ENCODE data around the gene WDR81.

GRCh38 chr17:1727258-1727789 is 2.8 kb downstream of the WDR81 start:
- TF ChIP-seq CTCF (IDR thresholded peaks at IDR 0.05; ENCODE audit: low read length) (no peak), EZH2 (IDR thresholded peaks at IDR 0.05; ENCODE audit: borderline replicate concordance, low read length) (no peak)

Data from OCI-LY1 (cell line).